MG63 (cell line): Measurements from ENCODE around the gene RFX3. TPM values are rescaled to one million over a fixed set of nuclear protein-coding genes. Genes with fewer than 3 reads are reported as not detected.

Experiments
- DNase-seq: peaks from one replicate; pipeline ENCODE4 v3.0.0-alpha.2; 2020
- H3K27me3 ChIP-seq: fragments of 250-450 bp; sonication (Bioruptor Pico); 2 replicates; pipeline ENCODE4 v1.5.1; 2020; ENCODE audit warnings: mild to moderate bottlenecking, moderate library complexity
- H3K36me3 ChIP-seq: fragments of 250-450 bp; sonication (Bioruptor Pico); 2 replicates; pipeline ENCODE4 v1.5.1; 2020; ENCODE audit warnings: mild to moderate bottlenecking, moderate library complexity
- H3K4me3 ChIP-seq: fragments of 250-450 bp; sonication (Bioruptor Pico); 2 replicates; pipeline ENCODE4 v1.5.1; 2020; ENCODE audit warnings: mild to moderate bottlenecking, moderate library complexity
- H3K9me3 ChIP-seq: fragments of 250-450 bp; sonication (Bioruptor Pico); 2 replicates; pipeline ENCODE4 v1.5.1; 2020; ENCODE audit warnings: mild to moderate bottlenecking, moderate library complexity
- total RNA-seq: library from RNA; depleted of rRNA; stranded (reverse); fragments of >200 nt; shearing (Covaris generic); gene quantifications from 2 replicates; pipeline ENCODE4 v1.2.3, GENCODE V29; 2014; ENCODE audit warnings: low replicate concordance

Gene RFX3
- total RNA-seq, 1 experiment from 2014 or later = 0.72 TPM

GRCh38 chr9:3497857-3498256 lies 27.9 kb downstream of the RFX3 start:
- Histone ChIP-seq H3K36me3 (no peaks in the 10 kb centered on the region), H3K9me3 (no peaks in the 10 kb centered on the region), H3K4me3 (no peak overlapping the region), H3K27me3 (no peaks in the 10 kb centered on the region)
- DNase-seq = no peak

GRCh38 chr9:3497401-3497800 lies 28.4 kb downstream of the RFX3 start:
- Histone ChIP-seq H3K4me3 (no peak overlapping the region), H3K36me3 (no peaks in the 10 kb centered on the region), H3K27me3 (no peaks in the 10 kb centered on the region), H3K9me3 (no peaks in the 10 kb centered on the region)
- no peak for DNase-seq

GRCh38 chr9:3495855-3496254 lies 29.9 kb downstream of the RFX3 start:
- no peaks in the 10 kb centered on the region for H3K36me3 ChIP-seq
- no peak for DNase-seq
- H3K27me3 ChIP-seq = no peaks in the 10 kb centered on the region
- no peak overlapping the region for H3K4me3 ChIP-seq
- H3K9me3 ChIP-seq = no peaks in the 10 kb centered on the region

GRCh38 chr9:3492214-3492613 lies 33.6 kb downstream of the RFX3 start:
- no peaks in the 10 kb centered on the region for H3K36me3 ChIP-seq
- H3K27me3 ChIP-seq = no peaks in the 10 kb centered on the region
- no peak overlapping the region for H3K4me3 ChIP-seq
- DNase-seq = no peak
- no peaks in the 10 kb centered on the region for H3K9me3 ChIP-seq

GRCh38 chr9:3491450-3491849 lies 34.4 kb downstream of the RFX3 start:
- no peak for DNase-seq
- H3K9me3 ChIP-seq = no peaks in the 10 kb centered on the region
- no peaks in the 10 kb centered on the region for H3K27me3 ChIP-seq

DNA sequence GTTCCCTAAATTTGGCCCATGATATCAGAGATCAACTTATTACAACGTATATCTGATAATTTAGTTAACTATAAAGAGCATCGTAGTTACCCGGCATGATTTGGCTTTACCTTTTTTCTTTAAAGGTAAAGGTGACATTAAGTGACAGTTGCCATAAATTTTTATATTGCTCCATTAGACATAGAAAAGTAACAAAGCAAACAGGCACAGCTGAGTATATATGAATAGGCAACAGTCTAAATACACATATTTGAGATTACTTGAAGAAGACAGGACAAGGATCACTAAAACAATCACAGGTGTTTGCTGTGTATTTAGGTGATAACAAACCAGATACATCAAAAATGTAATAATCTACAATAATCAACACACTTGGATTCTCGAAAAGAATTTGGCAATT lies 34.8 kb downstream of the RFX3 start:
- Histone ChIP-seq H3K27me3 (no peaks in the 10 kb centered on the region), H3K9me3 (no peaks in the 10 kb centered on the region), H3K4me3 (no peak overlapping the region), H3K36me3 (no peaks in the 10 kb centered on the region)
- DNase-seq = no peak

More at GRCh38 chr9:3491450-3491849, 34.4 kb downstream of the RFX3 start:
- H3K4me3 ChIP-seq = no peak overlapping the region
- H3K36me3 ChIP-seq = no peaks in the 10 kb centered on the region

GRCh38 chr9:3482578-3482977 lies 43.2 kb downstream of the RFX3 start:
- no peak for DNase-seq
- H3K36me3 ChIP-seq = no peaks in the 10 kb centered on the region
- no peak overlapping the region for H3K4me3 ChIP-seq
- no peaks in the 10 kb centered on the region for H3K27me3 ChIP-seq
- H3K9me3 ChIP-seq = no peaks in the 10 kb centered on the region

- H3K36me3 ChIP-seq = no peaks in the 10 kb centered on the region
- H3K4me3 ChIP-seq = no peak overlapping the region
- H3K9me3 ChIP-seq = no peaks in the 10 kb centered on the region
- H3K27me3 ChIP-seq = no peaks in the 10 kb centered on the region
- no peak for DNase-seq
Observed at GRCh38 chr9:3480353-3480655, 45.5 kb downstream of the RFX3 start.

GRCh38 chr9:3479514-3480352 lies 46.1 kb downstream of the RFX3 start:
- H3K36me3 ChIP-seq = no peaks in the 10 kb centered on the region
- no peak for DNase-seq
- no peaks in the 10 kb centered on the region for H3K9me3 ChIP-seq
- H3K4me3 ChIP-seq = no peak overlapping the region
- no peaks in the 10 kb centered on the region for H3K27me3 ChIP-seq

GRCh38 chr9:3478549-3478953 lies 47.2 kb downstream of the RFX3 start:
- no peak overlapping the region for H3K4me3 ChIP-seq
- DNase-seq = no peak

DNA sequence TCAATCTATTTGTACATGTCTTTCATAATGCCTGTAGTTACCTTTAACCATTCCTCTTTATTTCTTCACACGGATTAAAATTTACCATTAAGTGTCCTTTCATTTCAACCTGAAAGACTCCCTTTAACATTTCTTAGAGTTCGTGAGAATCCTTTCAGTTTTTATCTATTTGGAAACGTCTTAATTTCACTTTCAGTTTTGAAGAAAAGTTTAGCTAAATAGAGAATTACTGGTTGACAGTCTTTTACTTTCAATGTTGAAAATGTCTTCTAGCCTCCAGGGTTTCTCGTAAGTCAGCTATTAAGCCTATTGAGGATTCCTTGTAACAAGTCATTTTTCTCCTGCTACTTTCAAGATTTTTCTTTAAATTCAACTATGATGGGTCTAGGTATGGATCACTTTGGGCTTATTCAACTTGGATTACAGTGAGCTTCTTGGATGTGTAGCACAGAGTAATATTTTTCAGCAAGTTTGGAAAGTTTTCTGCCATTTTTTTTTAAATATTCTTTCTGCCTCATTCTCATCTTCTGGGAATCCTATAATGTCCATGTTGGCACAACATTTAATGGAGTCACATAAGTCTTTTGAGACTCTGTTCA lies 48.5 kb downstream of the RFX3 start:
- Histone ChIP-seq H3K27me3 (no peaks in the 10 kb centered on the region), H3K4me3 (no peak overlapping the region), H3K9me3 (no peaks in the 10 kb centered on the region), H3K36me3 (no peaks in the 10 kb centered on the region)
- no peak for DNase-seq

More at GRCh38 chr9:3478549-3478953, 47.2 kb downstream of the RFX3 start:
- H3K36me3 ChIP-seq = no peaks in the 10 kb centered on the region
- no peaks in the 10 kb centered on the region for H3K27me3 ChIP-seq
- H3K9me3 ChIP-seq = no peaks in the 10 kb centered on the region

GRCh38 chr9:3475300-3476020 lies 50.3 kb downstream of the RFX3 start:
- no peaks in the 10 kb centered on the region for H3K27me3 ChIP-seq
- H3K4me3 ChIP-seq = no peak overlapping the region
- H3K9me3 ChIP-seq = no peaks in the 10 kb centered on the region
- no peaks in the 10 kb centered on the region for H3K36me3 ChIP-seq
- peak; percentile 7 for DNase-seq

- Histone ChIP-seq H3K9me3 (no peaks in the 10 kb centered on the region), H3K27me3 (no peaks in the 10 kb centered on the region), H3K4me3 (no peak overlapping the region), H3K36me3 (no peaks in the 10 kb centered on the region)
- no peak for DNase-seq
Observed at GRCh38 chr9:3474821-3475220, 51.0 kb downstream of the RFX3 start.

DNA sequence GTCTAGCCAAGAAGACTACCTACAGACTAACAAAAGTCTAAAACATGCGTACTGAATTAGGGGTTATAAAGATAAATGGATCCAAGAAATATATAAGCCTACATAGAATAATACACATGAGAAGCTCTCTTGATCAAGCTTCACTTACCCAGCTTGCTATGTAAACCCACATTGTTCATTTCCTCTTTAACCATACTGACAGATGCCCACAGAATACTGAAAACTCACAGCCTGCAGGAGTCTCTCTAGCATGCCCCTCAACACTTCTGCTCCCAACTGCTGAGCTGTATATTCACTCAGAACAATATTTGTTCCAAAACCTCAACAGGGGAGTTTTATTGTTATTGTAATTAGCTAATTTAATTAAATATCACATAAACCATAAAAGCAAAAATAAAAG lies 52.4 kb downstream of the RFX3 start:
- no peak overlapping the region for H3K4me3 ChIP-seq
- H3K27me3 ChIP-seq = no peaks in the 10 kb centered on the region
- no peak for DNase-seq
- no peaks in the 10 kb centered on the region for H3K9me3 ChIP-seq
- no peaks in the 10 kb centered on the region for H3K36me3 ChIP-seq

- no peaks in the 10 kb centered on the region for H3K27me3 ChIP-seq
- no peak for DNase-seq
- no peak overlapping the region for H3K4me3 ChIP-seq
- H3K9me3 ChIP-seq = no peaks in the 10 kb centered on the region
- H3K36me3 ChIP-seq = no peaks in the 10 kb centered on the region
Observed at GRCh38 chr9:3471883-3472282, 53.9 kb downstream of the RFX3 start.

DNA sequence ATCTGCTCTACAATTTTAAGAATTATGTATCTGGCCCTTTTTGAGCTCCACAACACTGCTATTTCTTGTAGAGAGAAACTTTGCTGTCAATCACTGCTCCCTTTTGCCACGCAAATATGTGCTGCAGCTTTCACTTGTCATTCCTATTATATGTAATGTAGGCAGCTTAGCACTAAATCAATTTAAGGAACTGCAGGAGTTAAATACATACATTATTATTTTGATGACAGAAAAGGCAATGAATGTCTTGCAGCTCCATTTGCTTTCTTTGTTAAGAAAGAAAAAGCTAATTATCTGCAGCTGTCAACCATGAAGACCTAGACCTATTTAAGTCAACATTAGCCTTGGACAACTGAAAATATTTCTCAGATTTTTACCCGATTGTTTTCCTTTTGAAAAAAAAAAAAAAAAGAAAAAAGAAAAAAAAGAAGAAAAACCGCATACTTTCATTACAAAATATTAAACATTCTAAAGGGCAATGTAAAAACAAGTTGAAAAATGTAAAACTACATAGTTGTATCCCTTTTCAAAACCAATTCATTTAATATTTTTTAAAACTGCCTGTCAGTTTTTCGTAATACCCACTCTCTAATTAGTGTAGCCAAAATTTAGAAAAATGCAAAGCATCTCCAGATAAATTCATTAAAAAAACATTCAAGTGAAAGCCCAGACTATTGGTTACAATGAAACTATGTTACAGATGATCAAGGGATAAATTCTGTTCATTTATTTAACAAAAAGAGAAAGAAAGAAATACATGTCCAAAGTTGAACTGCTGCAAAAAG lies 57.2 kb downstream of the RFX3 start:
- Histone ChIP-seq H3K36me3 (no peaks in the 10 kb centered on the region), H3K27me3 (no peaks in the 10 kb centered on the region), H3K9me3 (no peaks in the 10 kb centered on the region), H3K4me3 (no peak overlapping the region)
- no peak for DNase-seq
